RCC 7860 (cell line): ENCODE results near the gene ALG12.

Experiments used
- DNase-seq: peaks from one replicate; pipeline ENCODE4 v3.0.0-alpha.2; 2015; ENCODE audit warnings: low spot score
- FAIRE-seq: peaks from 2 replicates; lab custom pipeline; 2012; peaks lifted over from hg19 to GRCh38; lab: Jason Lieb, UNC

ALG12 gene

DNA sequence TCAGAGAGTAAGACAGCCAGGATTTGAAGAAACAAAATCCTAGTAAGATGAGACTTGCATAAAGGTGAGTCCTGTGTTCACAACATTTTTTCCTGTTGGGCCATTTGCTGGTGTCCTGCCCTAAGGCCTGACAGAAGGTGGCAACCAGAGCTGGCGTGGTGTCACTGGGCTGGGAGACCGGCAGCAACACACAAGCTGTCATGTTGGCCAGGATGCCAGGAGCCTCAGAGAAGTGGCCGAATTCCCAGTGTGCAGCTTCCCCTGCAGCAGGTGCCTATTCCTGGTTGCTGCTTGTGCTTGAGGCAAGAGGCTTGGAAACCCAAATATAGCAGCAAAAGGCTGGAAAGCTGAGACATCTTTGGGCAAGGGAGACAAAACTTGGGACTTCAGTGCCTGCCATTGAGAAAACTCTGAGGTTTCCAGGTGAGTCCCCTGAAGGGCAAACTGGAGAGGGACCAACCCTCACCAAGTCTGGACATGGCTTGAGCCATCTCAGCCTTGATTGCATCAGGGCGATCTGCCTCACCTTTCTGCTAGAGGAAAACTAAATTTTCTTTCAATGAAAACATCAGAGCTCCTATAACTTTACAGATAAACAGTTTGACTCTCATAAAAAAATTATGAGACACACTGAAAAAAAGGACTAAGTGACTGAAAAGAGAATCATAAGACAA is 25.9 kb downstream of the ALG12 start:
- no peak for DNase-seq
- no peak for FAIRE-seq

DNA sequence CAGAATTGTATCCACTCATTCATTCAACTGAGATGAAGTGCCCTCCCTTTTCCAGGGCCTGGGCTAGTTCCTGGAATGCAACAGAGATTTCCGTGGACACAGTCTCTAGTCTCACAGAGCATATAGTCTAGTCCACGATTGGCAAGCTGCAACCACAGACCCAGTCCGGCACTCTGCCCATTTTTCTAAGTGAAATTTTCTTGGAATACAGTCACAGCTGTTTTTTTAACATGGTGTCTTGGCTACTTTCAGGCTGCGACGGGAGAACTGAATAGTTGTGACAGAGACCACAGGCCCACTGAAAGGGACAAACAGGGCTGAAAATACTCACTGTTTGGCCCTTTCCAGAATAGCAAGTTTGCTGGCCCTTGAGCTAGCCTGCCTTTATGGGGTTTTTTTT is 29.2 kb downstream of the ALG12 start:
- DNase-seq (no peak), FAIRE-seq (no peak)

DNA sequence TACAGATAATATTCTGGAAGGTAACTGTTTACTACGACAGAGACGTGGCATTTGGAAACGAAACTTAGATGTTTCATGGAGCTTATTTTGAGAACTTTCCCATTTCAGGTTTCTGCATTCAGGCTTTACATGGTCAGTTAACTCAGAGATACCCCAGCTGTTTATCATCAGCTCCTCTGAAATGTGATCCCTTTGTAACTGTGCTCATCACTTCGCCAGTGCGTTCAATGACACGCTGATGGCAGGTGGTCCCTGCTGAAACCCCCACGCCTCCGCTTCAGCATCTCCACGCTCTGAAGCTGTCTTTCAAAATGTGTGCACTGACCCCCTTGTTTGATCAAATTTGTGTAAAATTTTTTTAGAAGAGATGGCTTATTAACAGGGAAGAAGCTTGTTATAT is 30.5 kb downstream of the ALG12 start:
- no peak for DNase-seq
- FAIRE-seq, result no peak

DNA sequence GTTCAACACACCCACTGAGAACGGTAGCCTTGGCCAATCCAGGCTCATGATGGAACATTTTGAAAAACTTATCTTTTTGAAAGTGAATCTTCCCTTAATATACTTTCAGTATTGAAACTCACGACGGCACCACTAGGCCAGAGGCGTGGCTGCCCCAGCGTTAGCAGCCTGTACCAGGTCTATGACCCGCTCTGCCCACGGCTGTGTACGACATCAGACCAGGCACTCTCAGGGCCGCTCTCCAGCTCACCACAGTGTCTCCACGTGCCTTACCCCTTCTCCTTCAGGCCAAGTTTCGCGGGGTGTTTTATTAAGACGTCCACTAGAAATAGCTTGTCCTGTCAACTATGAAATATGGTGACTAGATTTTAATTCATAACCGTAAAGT is 31.2 kb downstream of the ALG12 start:
- DNase-seq (no peak), FAIRE-seq (no peak)

DNA sequence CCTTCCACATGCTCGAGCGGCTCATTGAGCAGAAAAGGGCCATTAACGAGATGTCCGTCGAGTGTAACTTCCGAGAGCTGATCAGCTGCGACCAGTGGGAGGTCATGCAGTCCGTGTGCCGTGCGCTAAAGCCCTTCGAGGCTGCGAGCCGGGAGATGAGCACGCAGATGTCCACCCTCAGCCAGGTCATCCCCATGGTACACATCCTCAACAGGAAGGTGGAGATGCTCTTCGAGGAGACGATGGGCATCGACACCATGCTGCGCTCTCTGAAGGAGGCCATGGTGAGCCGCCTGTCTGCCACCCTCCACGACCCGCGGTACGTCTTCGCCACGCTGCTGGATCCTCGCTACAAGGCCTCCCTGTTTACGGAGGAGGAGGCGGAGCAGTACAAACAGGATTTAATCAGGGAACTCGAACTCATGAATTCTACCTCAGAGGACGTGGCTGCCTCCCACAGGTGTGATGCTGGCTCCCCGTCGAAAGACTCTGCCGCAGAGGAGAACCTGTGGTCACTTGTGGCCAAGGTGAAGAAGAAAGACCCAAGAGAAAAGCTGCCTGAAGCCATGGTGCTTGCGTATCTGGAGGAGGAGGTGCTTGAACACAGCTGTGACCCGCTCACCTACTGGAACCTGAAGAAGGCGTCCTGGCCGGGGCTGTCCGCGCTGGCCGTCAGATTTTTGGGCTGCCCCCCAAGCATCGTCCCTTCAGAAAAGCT is 31.7 kb downstream of the ALG12 start:
- DNase-seq, result no peak
- FAIRE-seq, result no peak

DNA sequence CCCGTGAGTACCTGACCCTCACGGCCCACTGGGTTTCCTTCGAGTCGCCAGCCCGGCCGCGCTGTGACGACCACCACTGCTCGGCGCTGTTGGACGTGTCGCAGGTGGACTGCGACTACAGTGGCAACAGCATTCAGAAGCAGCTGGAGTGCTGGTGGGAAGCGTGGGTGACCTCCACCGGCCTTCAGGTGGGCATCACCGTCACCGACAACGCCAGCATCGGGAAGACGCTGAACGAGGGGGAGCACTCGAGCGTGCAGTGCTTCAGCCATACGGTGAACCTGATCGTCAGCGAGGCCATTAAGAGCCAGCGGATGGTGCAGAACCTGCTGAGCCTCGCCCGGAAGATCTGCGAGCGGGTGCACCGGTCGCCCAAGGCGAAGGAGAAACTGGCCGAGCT is 32.4 kb downstream of the ALG12 start:
- no peak for DNase-seq
- FAIRE-seq, result no peak

DNA sequence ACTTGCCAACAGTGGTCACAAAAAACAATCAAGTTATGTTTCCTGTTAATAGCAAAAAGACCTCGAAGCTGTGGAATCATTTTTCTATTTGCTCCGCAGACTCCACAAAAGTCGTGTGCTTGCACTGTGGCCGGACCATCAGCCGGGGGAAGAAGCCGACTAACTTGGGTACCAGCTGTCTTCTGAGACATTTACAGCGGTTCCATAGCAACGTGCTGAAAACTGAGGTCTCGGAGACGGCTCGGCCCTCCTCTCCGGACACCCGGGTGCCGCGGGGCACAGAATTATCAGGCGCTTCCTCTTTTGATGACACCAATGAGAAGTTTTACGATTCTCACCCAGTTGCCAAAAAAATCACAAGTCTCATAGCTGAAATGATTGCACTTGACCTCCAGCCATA is 33.0 kb downstream of the ALG12 start:
- no peak for DNase-seq
- no peak for FAIRE-seq

DNA sequence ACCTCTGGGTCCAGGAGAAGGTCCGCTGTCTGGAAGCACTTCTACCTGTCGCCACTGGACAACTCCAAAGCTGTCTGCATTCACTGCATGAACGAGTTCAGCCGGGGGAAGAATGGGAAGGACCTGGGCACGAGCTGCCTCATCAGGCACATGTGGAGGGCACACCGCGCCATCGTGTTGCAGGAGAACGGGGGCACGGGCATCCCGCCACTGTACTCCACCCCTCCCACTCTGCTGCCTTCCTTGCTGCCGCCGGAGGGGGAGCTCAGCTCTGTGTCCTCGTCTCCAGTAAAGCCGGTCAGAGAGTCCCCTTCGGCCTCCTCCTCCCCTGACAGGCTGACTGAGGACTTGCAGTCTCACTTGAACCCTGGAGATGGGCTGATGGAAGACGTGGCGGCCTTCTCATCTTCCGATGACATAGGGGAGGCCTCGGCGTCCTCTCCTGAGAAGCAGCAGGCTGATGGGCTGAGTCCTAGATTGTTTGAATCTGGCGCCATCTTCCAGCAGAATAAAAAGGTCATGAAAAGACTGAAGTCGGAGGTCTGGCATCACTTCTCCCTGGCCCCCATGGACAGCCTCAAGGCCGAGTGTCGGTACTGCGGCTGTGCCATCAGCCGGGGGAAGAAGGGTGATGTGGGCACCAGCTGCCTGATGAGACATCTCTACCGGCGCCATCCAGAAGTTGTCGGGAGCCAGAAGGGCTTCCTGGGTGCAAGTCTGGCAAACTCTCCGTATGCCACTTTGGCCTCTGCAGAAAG is 33.6 kb downstream of the ALG12 start:
- DNase-seq (no peak), FAIRE-seq (no peak)

DNA sequence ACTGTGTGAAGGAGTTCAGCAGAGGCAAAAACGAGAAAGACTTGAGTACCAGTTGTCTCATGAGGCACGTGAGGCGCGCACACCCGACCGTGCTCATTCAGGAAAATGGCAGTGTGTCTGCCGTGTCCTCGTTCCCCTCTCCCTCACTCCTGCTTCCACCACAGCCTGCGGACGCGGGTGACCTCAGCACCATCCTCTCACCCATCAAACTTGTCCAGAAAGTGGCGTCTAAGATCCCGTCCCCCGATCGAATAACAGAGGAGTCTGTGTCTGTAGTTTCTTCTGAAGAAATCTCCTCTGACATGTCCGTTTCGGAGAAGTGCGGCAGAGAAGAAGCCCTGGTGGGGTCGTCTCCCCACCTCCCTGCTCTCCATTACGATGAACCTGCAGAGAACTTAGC is 34.2 kb downstream of the ALG12 start:
- DNase-seq (no peak), FAIRE-seq (no peak)

DNA sequence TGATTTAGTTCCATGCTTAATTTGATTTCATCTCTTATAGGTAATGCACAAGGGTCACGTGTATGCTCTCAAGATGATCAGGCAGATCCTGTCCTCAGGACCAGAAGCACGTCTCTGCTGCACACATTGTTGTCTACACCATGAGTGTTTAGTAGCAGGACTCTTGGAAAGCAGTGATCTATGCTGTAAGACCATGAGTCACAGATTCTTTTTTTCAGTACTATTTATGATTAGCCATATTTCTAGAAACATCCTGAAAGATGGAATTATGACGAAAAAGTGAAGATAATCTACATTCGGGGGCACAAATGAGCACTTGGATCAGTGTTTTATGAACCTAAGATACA is 35.0 kb downstream of the ALG12 start:
- FAIRE-seq (no peak), DNase-seq (no peak)

DNA sequence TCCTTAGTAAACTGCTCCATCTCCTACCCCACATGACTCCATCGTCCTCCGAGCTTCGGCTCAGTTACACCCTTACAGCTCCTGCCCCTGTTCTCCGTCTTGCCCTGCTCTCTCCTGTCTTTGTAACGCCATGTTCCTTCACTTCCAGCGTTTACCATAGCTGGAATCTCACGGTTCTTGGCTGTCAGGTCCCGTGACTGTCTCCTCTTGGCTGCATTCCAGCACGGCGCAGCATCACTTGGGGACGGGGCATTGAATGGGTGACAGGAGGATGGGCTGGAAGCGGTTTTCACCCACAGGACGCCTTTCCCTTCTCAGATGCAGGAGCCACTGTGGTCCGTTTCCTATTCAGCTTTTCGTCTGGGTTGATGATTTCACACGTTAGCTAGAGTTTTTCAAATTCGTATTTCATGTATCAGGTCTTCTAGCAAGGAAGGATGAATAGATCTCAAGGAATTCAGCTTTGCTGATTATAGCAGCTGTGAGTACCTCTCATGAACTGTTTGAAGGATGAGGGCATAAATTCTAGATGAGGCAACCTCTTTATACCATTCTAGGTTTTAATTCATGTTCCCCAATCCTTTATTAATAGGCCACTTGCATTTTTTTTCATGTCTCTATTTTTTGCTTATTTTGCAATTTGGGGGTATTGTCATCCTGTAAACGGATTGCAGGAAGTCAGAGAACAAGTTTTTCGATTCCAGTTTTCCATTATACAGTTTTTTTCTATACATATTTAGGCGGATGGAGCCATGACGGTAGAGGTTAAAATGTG is 35.5 kb downstream of the ALG12 start:
- no peak for DNase-seq
- no peak for FAIRE-seq

DNA sequence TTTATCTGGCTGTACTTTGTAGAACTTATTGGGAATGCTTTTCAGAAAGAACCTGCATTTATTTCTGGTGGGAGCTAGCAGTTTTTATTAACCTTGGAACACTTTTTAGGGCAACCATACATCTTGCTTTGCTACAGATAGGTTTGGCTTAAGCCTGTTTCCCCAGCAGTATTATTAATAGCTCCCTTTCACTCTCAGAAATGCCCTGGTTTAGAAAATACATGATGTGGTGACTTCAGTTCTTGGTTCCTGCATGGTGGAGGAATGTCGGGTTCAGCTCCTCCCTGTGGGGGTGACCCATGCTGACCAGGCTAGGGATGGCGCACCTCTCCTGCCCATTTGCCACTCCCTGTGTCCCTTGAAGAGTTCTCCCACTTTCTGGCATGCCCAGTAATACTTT is 36.4 kb downstream of the ALG12 start:
- no peak for DNase-seq
- no peak for FAIRE-seq

DNA sequence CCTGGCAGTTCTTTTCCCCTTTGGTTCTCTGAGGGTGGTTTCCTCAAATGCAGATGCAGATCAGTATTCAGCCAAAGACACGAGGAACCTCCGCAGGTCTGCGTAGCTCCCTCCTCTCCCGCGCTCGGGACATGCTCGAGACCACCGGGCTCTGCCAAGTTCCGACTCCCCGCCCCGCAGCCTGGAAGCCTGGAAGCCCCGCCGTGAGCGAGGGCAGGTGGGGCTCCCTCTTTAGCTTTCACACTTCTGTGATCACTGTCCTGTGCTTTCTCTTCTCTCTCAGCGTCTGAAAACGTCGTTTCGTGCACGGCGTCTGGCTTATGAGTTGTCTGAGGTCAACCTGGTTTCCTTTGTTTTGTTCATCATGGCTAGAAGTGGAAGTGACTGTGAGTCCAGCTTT is 38.0 kb downstream of the ALG12 start:
- no peak for DNase-seq
- no peak for FAIRE-seq

DNA sequence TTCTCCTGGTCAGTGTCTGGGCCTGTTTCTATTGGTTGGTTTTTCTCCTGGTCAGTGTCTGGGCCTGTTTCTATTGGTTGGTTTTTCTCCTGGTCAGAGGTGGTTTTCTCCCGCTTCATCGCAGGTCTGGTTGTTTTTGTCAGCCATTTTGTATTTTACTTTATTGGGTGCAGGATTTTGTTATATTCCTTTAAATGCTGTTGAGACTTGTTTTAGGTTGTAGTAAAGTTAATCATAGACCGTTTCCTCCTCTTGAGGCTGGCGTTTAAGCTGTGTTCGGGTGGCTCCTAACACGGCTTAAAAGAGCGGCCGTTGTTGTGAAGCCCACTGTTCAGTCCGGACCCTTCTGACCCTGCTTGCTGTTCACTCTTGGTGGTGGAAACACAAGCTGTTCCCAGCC is 38.4 kb downstream of the ALG12 start:
- no peak for FAIRE-seq

DNA sequence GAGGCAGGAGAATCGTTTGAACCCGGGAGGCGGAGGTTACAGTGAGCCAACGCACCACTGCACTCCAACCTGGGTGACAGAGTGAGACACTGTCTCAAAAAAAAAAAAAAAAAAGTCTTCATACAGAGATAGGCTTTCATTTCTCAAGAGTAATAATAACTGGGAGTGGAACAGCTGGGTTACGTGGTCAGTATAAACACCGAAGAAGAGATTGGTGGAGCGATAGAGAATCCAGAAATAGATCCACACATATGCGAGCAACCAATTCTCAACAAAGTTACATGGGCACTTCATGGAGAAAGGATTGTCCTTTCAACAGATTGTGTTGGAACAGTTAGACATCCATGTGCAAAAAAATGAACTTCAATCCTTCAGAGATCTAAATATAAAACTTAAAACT is 40.0 kb downstream of the ALG12 start:
- no peak for DNase-seq
- FAIRE-seq, result no peak

More for the DNA sequence above, 38.4 kb downstream of the ALG12 start:
- no peak for DNase-seq

DNA sequence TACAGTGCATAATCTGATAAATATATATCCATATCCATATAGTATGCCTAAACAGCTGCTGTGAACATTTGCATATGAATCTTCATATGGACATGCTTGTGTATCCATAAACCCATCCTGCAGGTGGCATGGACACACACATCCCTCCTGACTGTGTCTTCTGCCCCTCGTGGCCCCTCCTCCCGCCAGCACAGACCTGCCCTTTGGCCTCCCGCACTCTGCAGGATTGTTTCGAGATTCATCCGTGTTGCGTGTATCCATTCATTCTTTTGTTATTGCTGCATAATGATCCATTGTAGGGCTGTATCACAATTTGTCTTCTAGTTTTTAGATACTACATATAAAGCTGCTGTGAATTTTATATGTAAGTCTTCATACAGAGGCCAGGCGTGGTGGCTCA is 40.6 kb downstream of the ALG12 start:
- no peak for FAIRE-seq
- DNase-seq, result no peak

DNA sequence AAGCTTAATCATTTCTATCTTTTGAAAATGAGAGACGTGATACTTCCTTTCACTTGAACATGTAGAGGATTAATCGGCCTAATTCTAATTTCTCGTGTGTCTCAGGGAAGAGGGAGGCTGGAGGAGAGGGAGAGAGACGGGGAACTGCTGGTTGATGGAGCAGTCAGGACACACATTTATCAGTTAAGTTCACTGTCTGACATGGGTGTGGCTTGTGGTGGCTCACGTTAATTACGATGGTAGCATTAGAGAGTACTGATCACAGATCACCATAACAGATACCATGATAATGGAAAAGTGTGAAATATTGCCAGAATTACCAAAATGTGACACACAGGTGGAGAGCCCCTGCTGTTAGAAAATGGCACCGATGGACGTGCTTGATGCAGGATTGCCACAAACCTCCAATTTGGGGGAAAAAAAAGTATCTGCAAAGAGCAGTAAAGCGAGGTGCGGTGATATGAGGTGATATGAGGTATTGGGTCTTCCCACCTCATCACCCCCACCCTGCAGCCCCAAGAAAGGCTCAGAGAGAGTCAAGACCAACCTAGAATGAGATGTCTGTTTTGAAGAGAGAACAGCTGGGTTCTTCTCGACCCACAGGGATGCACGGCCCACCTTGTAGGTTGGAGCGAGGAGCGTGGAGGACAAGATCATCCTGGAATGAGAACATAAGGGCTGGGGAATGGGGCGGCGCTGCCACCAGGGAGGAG is 44.9 kb downstream of the ALG12 start:
- no peak for DNase-seq
- FAIRE-seq, result no peak

DNA sequence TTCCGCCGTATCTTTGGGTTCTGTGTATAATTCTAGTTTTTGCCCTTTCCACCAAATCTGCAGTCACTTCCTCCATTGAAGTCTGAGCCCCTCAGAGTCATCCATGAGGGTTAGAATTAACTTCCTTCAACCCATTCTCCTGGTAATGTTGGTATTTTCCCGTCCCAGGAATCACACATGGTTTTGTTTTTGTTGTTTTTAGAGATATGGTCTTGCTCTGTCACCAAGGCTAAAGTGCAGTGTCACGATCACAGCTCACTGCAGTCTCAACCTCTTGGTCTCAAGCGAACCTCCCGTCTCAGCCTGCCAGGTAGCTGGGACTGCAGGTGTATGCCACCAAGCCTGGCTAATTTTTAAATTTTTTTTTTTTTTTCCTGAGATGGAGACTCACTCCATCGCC is 45.9 kb downstream of the ALG12 start:
- no peak for DNase-seq
- FAIRE-seq, result no peak

DNA sequence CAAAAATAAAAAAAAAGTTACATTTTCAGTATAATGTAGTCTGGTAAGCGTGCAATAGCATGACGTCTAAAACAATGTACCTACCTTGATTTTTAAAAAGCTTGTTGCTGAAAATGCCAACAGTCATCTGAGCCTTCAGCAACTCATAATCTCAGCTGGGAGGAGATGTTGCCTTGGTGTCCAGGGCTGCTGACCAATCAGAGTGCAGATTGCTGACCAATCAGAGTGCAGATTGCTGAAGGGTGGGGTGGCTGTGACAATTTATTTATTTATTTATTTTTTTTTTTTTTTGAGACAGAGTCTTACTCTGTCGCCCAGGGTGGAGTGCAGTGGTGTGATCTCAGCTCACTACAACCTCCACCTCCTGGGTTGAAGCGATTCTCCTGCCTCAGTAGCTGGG is 46.8 kb downstream of the ALG12 start:
- DNase-seq, result no peak
- FAIRE-seq, result no peak

DNA sequence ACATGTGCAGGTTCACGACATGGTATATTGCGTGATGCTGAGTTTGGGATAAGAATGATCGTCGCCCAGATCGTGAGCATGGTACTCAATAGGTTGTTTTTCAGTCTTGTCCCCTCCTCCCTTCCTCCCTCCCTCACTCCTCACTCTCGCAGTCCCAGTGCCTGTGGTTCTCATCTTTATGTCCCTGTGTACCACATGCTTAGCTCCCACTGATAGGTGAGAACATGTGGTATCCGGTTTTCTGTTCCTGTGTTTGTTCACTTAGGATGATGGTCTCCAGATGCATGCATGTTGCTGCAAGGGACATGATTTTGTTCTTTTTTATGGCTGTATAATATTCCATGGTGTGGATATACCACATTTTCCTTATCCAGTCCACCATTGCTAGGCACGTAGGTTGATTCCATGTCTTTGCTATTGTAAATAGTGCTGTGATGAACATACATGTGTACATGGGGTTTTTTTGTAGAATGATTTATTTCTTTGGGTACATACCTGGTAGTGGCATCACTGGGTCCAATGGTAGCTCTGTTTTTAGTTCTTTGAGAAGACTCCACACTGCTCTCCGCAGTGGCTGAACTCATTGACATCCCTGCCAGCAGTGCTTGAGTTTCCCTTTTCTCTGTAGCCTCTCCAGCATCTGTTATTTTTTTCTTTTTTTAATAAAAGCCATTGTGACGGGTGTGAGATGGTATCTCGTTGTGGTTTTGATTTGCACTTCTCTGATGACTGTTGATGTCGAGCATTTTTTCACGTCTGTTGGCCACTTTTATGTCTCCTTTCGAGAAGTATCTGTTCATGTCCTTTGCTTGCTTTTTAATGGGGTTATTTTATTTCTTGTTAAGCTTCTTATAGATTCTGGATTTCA is 48.2 kb downstream of the ALG12 start:
- DNase-seq (no peak), FAIRE-seq (no peak)
